MCF 10A (cell line): ENCODE results near the gene TRPM5. TPM values are rescaled to one million over a fixed set of nuclear protein-coding genes. Genes with fewer than 3 reads are reported as not detected.

Experiments
- BruUV-seq: library from RNA; stranded (reverse); fragments of 400-500 nt; replicated peaks from 2 replicates; lab custom pipeline; 2021; lab: Mats Ljungman, UMichigan
- CTCF ChIA-PET: fragments of 300-600 bp; sonication (Branson Sonifier 250); formaldehyde crosslinking; extraction: SDS; loops from one replicate; lab custom pipeline; 2021; ENCODE audit warnings: antibody characterized with exemption, inconsistent platforms; lab: Yijun Ruan, JAX
- POLR2A ChIA-PET: fragments of 300-600, 350-650 bp; sonication (Branson Sonifier 250); formaldehyde crosslinking; extraction: SDS; loops from one replicate; lab custom pipeline; 2020; ENCODE audit warnings: antibody characterized with exemption, inconsistent platforms; lab: Yijun Ruan, JAX
- DNase-seq: peaks from one replicate; pipeline ENCODE4 v3.0.0-alpha.2; 2018; ENCODE audit not compliant: unreplicated experiment
- H3K27ac Mint-ChIP-seq: one replicate; pipeline ENCODE4 v1.8.0; 2022; ENCODE audit warnings: mild to moderate bottlenecking, low read depth, mixed read lengths; ENCODE audit not compliant: unreplicated experiment
- H3K27me3 Mint-ChIP-seq: one replicate; pipeline ENCODE4 v1.8.0; 2022; ENCODE audit warnings: mixed read lengths; ENCODE audit not compliant: insufficient read depth, unreplicated experiment
- H3K36me3 Mint-ChIP-seq: one replicate; pipeline ENCODE4 v1.8.0; 2022; ENCODE audit warnings: mild to moderate bottlenecking, moderate library complexity, mixed read lengths; ENCODE audit not compliant: insufficient read depth, unreplicated experiment
- H3K4me1 Mint-ChIP-seq: one replicate; pipeline ENCODE4 v1.8.0; 2022; ENCODE audit warnings: mixed read lengths; ENCODE audit not compliant: insufficient read depth, unreplicated experiment
- H3K4me3 Mint-ChIP-seq: one replicate; pipeline ENCODE4 v1.8.0; 2022; ENCODE audit warnings: mild to moderate bottlenecking, moderate library complexity, mixed read lengths; ENCODE audit not compliant: unreplicated experiment
- H3K9me3 Mint-ChIP-seq: one replicate; pipeline ENCODE4 v1.8.0; 2022; ENCODE audit warnings: mixed read lengths; ENCODE audit not compliant: unreplicated experiment
- intact Hi-C: fragments of 100-400 bp; cut with micrococcal nuclease; formaldehyde crosslinking; loops from 2 replicates; pipeline ENCODE4 v1.14.1; 2022
- total RNA-seq: library from RNA; stranded (reverse); gene quantifications from 2 replicates; pipeline ENCODE4 v1.2.3, GENCODE V29; 2022
- TF ChIP-seq, protein P1 (sequence below): fragments of 200-600 bp; IDR thresholded peaks from one replicate; pipeline ENCODE4 v1.8.0; 2022; ENCODE audit warnings: antibody characterized with exemption, mild to moderate bottlenecking; ENCODE audit not compliant: unreplicated experiment

Gene TRPM5
- total RNA-seq, 1 experiment from 2014 or later, result not detected

DNA sequence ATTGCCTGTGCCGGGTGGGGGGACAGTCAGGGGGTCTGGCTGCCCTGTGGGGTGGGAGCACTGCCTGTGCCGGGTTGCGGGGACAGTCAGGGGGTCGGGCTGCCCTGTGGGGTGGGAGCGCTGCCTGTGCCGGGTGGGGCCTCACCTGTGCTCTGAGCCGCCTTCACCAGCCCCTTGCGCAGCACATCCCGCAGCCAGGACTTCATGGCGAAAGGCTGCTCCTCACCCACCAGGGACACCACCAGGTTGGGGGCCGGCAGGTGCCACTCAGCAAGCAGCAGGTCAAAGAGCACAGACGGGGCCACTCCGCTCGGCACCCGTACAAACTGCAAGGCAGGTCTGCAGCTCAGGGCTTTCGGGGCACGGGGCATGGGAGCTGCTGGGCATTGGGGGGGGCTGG, 22.3 kb downstream of the TRPM5 start:
- Mint-ChIP-seq H3K9me3 (no peaks in the 10 kb centered on the region), H3K27ac (no peak overlapping the region), H3K27me3 (no peaks in the 10 kb centered on the region), H3K36me3 (no peaks in the 10 kb centered on the region), H3K4me1 (no peaks in the 10 kb centered on the region), H3K4me3 (no peak overlapping the region)
- intact Hi-C loops, result no loop called here
- ChIA-PET CTCF (interaction anchor here (0.6 to 7.5 kb wide), 11 partner anchors 21 to 460 kb away, joined by 3 to 240 read pairs (median 16); partner anchors contain the start of genes C11orf21, TSPAN32 and TSSC4), POLR2A (interaction anchor here (2.7 kb wide), 1 partner anchor 117 kb away, joined by 14 read pairs; no protein-coding TSS in a partner anchor)
- BruUV-seq, result no TSS peak
- TF ChIP-seq, protein P1, sequence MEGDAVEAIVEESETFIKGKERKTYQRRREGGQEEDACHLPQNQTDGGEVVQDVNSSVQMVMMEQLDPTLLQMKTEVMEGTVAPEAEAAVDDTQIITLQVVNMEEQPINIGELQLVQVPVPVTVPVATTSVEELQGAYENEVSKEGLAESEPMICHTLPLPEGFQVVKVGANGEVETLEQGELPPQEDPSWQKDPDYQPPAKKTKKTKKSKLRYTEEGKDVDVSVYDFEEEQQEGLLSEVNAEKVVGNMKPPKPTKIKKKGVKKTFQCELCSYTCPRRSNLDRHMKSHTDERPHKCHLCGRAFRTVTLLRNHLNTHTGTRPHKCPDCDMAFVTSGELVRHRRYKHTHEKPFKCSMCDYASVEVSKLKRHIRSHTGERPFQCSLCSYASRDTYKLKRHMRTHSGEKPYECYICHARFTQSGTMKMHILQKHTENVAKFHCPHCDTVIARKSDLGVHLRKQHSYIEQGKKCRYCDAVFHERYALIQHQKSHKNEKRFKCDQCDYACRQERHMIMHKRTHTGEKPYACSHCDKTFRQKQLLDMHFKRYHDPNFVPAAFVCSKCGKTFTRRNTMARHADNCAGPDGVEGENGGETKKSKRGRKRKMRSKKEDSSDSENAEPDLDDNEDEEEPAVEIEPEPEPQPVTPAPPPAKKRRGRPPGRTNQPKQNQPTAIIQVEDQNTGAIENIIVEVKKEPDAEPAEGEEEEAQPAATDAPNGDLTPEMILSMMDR, result no peak
- DNase-seq, result no peak

DNA sequence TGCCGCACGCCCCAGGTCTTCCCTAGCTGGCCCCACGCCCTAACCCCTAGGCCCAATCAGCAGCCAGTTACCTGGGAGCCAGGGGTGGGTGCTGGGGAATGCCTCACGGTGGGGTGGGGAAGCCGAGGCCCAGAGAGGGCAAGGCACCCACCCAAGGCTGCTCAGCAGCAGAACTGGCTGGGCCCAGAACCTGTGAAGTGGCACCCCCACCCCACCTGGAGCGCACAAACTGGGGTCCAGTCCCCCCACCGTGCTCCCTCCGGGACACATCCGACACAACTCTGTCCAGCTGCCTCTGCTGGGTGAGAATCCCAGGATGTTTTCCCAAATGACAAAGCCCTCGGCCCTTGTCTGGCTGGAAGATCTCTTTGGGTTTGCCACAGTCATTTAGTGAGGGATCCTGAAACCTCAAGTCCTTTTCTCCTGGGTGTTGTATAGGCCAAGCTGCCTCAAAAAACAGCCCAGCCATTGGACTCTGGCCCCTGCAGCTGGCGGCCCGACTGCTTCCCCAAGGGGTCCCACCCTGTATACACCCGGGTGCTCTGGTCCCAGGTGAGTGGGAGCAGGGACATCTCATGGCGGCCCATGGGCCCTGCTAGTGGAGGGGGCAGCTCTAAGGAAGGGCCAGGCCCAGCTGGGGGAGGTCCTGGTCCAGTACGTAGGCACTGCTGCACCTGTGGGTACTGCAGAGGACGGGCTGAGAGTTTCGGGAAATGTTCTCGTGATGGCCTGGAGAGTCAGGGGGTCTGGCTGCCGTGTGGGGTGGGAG, 22.9 kb downstream of the TRPM5 start:
- no peak overlapping the region for H3K4me3 Mint-ChIP-seq
- CTCF ChIA-PET, result interaction anchor here (0.5 to 7.5 kb wide), 43 partner anchors 13 to 690 kb away, joined by 3 to 240 read pairs (median 5); partner anchors contain the start of genes C11orf21, TSPAN32 and TSSC4
- no peaks in the 10 kb centered on the region for H3K27me3 Mint-ChIP-seq
- no peaks in the 10 kb centered on the region for H3K36me3 Mint-ChIP-seq
- no peaks in the 10 kb centered on the region for H3K9me3 Mint-ChIP-seq
- H3K4me1 Mint-ChIP-seq, result no peaks in the 10 kb centered on the region
- TF ChIP-seq, protein P1, result no peak
- POLR2A ChIA-PET, result interaction anchor here (0.6 to 2.7 kb wide), 3 partner anchors 22 to 1169 kb away, joined by 3 to 14 read pairs (median 6); partner anchors contain the start of gene TSSC4
- intact Hi-C loops, result no loop called here
- BruUV-seq, result no TSS peak
- H3K27ac Mint-ChIP-seq, result no peak overlapping the region
- DNase-seq, result no peak

DNA sequence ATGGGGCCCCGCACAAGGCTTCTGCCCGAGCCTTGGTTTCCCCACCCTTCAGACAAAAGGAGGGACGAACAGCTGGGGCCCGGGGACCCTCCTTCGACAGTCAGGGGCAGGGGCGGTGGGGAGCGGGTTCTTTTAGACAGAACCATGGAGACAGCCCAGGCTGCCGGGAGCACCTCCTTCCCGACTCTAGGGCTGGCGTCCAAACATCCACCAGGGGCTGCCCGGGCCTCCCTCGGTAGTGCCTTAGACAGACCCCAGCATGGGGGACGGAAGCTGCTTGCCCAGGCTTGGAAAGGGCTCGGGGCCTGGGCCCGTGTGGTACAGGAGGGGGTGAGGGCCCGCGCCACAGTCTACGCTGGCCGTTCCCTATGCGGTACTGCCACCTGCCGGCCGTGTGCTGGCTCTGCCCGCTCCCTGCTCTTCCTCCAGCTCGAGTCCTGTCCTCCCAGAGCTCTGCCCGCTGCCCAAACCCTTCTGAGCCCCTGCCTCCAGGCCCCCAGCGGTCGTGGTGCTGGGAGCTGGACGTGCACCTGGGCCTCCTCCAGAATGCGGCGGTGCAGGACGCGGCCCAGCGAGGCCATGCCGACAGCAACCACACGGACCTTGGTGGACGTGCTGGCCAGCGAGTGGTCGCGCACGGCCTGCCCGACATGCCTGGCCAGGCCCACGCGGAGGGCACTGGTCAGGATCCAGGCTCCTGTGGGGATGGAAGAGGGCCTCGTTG, 23.6 kb downstream of the TRPM5 start:
- H3K27ac Mint-ChIP-seq, result no peak overlapping the region
- peak; percentile 64 for DNase-seq
- no TSS peak for BruUV-seq
- POLR2A ChIA-PET, result interaction anchor here (0.6 to 2.7 kb wide), 4 partner anchors 21 to 1170 kb away, joined by 3 to 14 read pairs (median 4); partner anchors contain the start of gene TSSC4
- TF ChIP-seq, protein P1, result peak; percentile 93
- CTCF ChIA-PET, result interaction anchor here (0.5 to 7.5 kb wide), 60 partner anchors 7 to 1047 kb away, joined by 3 to 240 read pairs (median 4); partner anchors contain the start of genes C11orf21, TSPAN32 and TSSC4
- no peaks in the 10 kb centered on the region for H3K9me3 Mint-ChIP-seq
- H3K4me3 Mint-ChIP-seq, result no peak overlapping the region
- H3K4me1 Mint-ChIP-seq, result no peaks in the 10 kb centered on the region
- intact Hi-C loops, result loop anchor here (1.0 kb wide), 1 partner anchor 254 kb away; no protein-coding TSS in a partner anchor
- H3K36me3 Mint-ChIP-seq, result no peaks in the 10 kb centered on the region
- no peaks in the 10 kb centered on the region for H3K27me3 Mint-ChIP-seq
